Measurements from ENCODE around the gene SELP.

DNA sequence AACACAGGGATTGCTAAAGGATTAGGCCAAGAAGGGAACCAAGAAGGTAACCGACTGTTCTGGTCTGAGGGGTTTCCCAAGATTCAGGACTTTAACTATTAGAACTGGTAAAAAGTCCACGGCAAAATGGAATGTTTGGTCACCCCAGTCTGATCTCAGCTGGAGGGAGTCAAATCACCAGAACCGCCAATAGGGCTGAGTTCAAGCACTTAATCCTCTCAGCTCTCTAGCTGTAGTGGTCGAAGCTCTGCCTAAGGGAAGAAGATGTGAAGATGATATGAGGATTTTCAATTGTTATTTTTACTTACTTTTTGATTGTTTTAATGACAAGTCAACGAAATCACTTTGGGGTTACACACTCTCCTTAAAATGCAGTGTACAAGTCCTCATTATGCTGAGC is 72.8 kb downstream of the SELP start:
- TF ChIP-seq, protein P1, sequence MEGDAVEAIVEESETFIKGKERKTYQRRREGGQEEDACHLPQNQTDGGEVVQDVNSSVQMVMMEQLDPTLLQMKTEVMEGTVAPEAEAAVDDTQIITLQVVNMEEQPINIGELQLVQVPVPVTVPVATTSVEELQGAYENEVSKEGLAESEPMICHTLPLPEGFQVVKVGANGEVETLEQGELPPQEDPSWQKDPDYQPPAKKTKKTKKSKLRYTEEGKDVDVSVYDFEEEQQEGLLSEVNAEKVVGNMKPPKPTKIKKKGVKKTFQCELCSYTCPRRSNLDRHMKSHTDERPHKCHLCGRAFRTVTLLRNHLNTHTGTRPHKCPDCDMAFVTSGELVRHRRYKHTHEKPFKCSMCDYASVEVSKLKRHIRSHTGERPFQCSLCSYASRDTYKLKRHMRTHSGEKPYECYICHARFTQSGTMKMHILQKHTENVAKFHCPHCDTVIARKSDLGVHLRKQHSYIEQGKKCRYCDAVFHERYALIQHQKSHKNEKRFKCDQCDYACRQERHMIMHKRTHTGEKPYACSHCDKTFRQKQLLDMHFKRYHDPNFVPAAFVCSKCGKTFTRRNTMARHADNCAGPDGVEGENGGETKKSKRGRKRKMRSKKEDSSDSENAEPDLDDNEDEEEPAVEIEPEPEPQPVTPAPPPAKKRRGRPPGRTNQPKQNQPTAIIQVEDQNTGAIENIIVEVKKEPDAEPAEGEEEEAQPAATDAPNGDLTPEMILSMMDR (IDR thresholded peaks at IDR 0.05) = no peak
- TF ChIP-seq POLR2A (IDR thresholded peaks at IDR 0.05) = no peak
